Measurements from ENCODE around the gene DPF1.

DNA sequence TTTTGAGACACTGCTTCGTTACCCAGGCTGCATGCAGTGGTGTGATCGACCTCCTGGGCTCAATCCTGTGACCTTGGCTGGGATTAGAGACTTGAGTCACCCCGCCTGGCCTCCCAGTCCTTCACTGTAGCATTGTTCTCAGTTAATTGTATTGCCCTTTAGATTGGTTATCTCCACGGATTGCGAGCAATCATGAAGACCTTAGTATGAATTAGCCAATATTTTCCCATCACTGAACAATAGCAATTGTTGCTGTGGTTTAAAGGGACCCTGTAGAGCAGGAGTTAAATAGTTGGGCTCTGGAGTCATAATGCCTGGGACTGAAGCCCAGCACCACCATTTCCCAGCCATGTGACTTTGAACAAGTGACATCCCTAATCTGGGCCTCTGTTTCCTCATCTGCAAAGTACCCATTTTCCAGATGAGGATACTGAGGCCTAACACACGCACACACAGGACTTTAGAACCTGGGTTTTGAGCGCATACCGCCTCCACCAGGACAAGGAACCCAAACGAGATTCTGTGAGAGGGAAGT lies 23.8 kb upstream of the DPF1 start:
- no peak for TF ChIP-seq POLR2A (IDR thresholded peaks at IDR 0.05)
- TF ChIP-seq CTCF (IDR thresholded peaks at IDR 0.05), result no peak
